ENCODE data around the gene MFN2.

GRCh38 chr1:12040457-12041051, 60.3 kb downstream of the MFN2 start:
- TF ChIP-seq YY1 (IDR thresholded peaks at IDR 0.05; ENCODE audit: insufficient read depth, insufficient read length) (no peak), ZNF274 (IDR thresholded peaks at IDR 0.05; ENCODE audit: low read depth, low read length) (no peak), SUZ12 (IDR thresholded peaks at IDR 0.05; ENCODE audit: extremely low read depth, insufficient read depth, insufficient read length) (no peak)

Measured in NT2/D1 (cell line).